ENCODE data around the gene IGFBP2. TPM values are rescaled to one million over a fixed set of nuclear protein-coding genes. Genes with fewer than 3 reads are reported as not detected.

IGFBP2 gene
- total RNA-seq, 4 donors from 2014 or later: 126 to 243 (median 153) TPM

DNA sequence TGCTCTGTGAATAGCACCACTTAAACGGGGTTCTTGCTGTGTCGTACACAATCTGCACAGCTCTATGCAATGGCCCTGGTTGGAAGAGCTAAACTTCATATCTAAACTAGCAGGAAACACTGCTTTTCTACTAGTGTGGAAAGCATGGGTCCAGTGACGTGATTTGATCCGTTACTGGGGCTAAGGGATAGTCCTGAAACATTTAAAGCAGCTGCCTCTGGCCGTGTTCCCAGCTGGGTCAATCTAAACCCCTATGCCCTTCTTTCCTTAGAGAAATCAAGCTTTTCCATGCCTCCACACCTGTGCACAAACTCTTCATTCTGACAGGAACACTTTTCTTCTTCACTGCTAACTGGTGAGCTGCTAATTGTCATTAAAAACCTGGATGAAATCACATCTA is 67.6 kb downstream of the IGFBP2 start:
- no peak for ATAC-seq (ENCODE audit: low FRiP score)
- no peak for DNase-seq (ENCODE audit: low spot score)

DNA sequence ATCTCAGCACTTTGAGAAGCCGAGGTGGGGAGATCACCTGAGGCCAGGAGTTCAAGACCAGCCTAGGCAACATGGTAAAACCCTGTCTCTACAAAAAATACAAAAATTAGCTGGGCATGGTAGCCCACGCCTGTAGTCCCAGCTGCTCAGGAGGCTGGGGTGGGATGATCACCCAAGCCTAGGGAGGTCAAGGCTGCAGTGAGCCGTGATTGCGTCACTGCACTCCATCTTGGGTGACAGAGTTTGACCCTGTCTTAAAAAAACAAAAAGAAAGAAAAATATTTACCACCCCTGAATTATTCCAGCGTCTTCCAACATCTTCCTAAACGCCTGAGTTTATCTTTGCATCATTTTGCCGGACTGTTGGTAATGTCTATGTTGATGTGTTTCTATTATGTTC is 68.3 kb downstream of the IGFBP2 start:
- TF ChIP-seq, protein P1, sequence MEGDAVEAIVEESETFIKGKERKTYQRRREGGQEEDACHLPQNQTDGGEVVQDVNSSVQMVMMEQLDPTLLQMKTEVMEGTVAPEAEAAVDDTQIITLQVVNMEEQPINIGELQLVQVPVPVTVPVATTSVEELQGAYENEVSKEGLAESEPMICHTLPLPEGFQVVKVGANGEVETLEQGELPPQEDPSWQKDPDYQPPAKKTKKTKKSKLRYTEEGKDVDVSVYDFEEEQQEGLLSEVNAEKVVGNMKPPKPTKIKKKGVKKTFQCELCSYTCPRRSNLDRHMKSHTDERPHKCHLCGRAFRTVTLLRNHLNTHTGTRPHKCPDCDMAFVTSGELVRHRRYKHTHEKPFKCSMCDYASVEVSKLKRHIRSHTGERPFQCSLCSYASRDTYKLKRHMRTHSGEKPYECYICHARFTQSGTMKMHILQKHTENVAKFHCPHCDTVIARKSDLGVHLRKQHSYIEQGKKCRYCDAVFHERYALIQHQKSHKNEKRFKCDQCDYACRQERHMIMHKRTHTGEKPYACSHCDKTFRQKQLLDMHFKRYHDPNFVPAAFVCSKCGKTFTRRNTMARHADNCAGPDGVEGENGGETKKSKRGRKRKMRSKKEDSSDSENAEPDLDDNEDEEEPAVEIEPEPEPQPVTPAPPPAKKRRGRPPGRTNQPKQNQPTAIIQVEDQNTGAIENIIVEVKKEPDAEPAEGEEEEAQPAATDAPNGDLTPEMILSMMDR (IDR thresholded peaks at IDR 0.05): no peak
- no peak for ATAC-seq (ENCODE audit: low FRiP score)
- DNase-seq (ENCODE audit: low spot score): no peak

More for the DNA sequence above, 67.6 kb downstream of the IGFBP2 start:
- TF ChIP-seq, protein P1 (IDR thresholded peaks at IDR 0.05): no peak

DNA sequence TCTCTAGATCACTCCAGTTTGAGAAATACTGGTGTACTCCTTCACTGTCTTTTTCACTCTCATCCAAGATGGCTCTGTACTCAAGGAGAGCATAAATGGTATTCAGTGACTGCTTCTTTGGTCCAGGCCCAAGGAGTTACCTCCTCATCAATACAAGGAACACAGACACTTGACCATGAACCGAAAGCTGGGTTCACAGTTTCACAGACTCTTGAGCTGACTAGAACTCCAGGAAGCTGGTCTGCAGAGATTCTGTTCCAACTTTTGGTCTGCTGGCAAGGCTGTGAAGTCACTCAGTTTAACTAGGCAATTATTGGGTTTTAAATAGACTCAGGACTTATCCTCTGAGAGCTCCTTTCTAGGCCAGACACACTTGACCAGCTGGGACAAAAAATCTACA is 69.5 kb downstream of the IGFBP2 start:
- DNase-seq (ENCODE audit: low spot score) (no peak), ATAC-seq (ENCODE audit: low FRiP score) (no peak)
- TF ChIP-seq, protein P1 (IDR thresholded peaks at IDR 0.05): no peak

DNA sequence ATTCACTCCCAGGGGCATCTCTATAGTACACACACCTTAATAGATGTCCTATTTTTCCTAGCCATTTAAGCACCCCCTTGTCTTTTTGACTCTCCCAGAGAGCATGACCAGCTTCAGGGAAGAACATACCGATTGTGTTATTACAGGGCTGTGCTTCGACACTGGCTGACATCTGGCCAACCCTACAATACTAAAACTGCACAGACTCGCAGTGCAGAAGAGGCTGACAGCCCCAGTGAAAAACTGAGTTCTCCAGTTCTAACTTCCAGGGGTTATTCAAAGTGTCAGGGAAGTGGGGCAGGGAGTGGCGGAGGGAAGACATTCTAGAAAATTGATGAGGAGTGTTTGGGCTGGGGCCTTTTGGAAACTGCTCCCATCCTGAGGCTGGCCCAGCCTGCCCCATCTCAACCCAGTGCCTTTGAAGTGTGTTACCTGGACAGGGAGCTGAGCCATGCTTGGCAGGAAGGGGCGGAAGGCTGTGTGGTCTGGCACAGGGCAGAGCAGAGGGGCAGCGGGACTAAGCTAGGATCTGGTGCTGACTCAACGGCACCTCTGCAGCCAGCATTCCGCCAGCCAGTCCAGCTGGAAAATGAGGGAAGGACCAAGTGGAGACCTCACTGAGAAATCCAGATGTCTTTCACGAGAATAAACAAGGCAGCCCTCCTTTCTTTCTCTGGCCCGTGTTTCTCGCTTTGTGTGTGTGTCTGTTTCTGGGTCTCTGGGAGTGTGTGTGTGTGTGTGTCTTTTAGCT is 77.5 kb downstream of the IGFBP2 start:
- TF ChIP-seq, protein P1 (IDR thresholded peaks at IDR 0.05): no peak
- no peak for DNase-seq (ENCODE audit: low spot score)

DNA sequence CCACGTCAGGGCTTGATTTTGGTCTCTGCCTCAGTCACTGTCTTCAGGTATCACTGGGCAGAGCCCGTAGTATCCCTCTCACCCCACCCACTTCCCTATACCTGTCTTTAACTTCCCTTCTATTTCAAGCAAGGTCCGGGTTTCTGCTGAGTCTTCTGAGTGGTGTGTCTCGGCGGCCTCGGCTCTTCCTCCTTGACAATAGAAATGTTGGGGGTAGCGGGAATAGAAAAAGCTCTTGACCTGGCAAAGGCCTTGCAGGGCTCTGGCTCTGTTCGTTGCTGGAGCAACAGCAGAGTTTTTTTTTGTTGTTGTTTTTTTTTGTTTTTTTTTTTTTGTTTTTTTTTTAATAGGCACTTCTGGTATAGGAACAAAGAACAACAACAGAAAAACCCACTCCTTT is 78.1 kb downstream of the IGFBP2 start:
- ATAC-seq (ENCODE audit: low FRiP score): no peak
- TF ChIP-seq, protein P1 (IDR thresholded peaks at IDR 0.05): no peak
- no peak for DNase-seq (ENCODE audit: low spot score)

More for the DNA sequence above, 77.5 kb downstream of the IGFBP2 start:
- ATAC-seq (ENCODE audit: low FRiP score): peak; percentile 73

DNA sequence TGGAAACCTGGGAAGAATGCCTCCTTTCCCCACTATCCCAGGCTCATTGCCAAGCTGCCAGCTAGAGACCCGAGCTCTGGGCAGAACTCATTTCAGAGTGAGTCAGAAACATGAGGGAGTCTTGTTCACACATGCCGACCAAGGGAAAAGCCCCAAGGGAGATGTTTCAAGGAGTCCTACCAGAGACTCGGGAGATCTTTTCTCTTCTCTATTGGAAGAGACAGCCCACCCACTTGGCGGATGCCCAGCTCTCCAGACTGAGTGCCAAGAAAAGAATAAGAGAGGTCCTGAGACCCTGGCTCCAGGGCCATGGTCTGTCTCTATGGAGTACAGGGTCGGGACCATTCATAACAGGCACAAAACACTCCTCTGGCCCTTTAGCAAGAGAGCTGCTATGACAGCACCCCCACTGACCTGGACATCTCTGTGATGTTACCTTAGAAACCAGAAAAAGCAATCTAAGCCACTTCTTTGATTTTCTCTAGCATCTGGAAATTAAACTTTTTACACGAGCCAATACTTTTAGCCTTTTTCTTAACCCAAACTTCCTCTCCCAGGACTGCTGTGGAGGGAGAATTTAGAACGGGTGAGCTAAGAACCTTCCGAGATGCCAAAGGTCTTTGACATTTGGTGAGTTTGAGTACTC is 80.6 kb downstream of the IGFBP2 start:
- no peak for DNase-seq (ENCODE audit: low spot score)
- peak; percentile 90 for ATAC-seq (ENCODE audit: low FRiP score)

More for the DNA sequence above, 80.6 kb downstream of the IGFBP2 start:
- TF ChIP-seq, protein P1 (IDR thresholded peaks at IDR 0.05): no peak

Other genes with a start within 250 kb of the IGFBP2 start
- 10 to 100 TPM; 11.2 to 31.4 (median 14.5) TPM for gene SMARCAL1, start 220.9 kb upstream of the IGFBP2 start, total RNA-seq
- 1,000 to 10,000 TPM; 1,064 to 1,421 (median 1,319) TPM for gene RPL37A, start 134.6 kb upstream of the IGFBP2 start, total RNA-seq
- 1,000 to 10,000 TPM in 1 of 4 donors, 100 to 1,000 TPM in 3; 284 to 2,528 (median 672) TPM for gene IGFBP5, start 62.1 kb downstream of the IGFBP2 start, total RNA-seq
- not detected for gene TNP1, start 226.6 kb downstream of the IGFBP2 start, total RNA-seq